DOHH2 (cell line): ENCODE results near the gene RANBP3.
A peak's percentile ranks its signal among the peaks of the same experiment; 100 is the strongest.
"Not testable (repeated sequence)": the region's sequence is repeated elsewhere in the genome, so short reads cannot be mapped to it uniquely, and the experiment has no call there.

Experiments
- H3F3A ChIP-seq: fragments of 200-600 bp; sonication (generic), shearing (Covaris generic); 2 replicates; pipeline ENCODE4 v1.6.0; 2016; ENCODE audit warnings: antibody characterized with exemption, mild to moderate bottlenecking; ENCODE audit not compliant: control insufficient read depth, insufficient read depth
- H3K27ac ChIP-seq: fragments of 200-600 bp; sonication (generic); 2 replicates; pipeline ENCODE4 v1.5.1; 2014; ENCODE audit warnings: low read depth, mild to moderate bottlenecking, low read length, moderate library complexity
- H3K27me3 ChIP-seq: fragments of 200-600 bp; sonication (generic); 2 replicates; pipeline ENCODE4 v1.6.1; 2014; ENCODE audit warnings: mild to moderate bottlenecking, low read length, mixed read lengths; ENCODE audit not compliant: control insufficient read depth
- H3K36me3 ChIP-seq: fragments of 200-600 bp; sonication (generic); 2 replicates; pipeline ENCODE4 v1.6.1; 2014; ENCODE audit warnings: mild to moderate bottlenecking, low read length, moderate library complexity, mixed read lengths; ENCODE audit not compliant: control insufficient read depth
- H3K4me1 ChIP-seq: fragments of 200-600 bp; sonication (generic); 2 replicates; pipeline ENCODE4 v1.6.1; 2014; ENCODE audit warnings: mild to moderate bottlenecking, low read length, mixed read lengths; ENCODE audit not compliant: control insufficient read depth
- H3K4me2 ChIP-seq: fragments of 200-600 bp; sonication (generic); 2 replicates; pipeline ENCODE4 v1.6.0; 2014; ENCODE audit warnings: mild to moderate bottlenecking, low read length, moderate library complexity
- H3K4me3 ChIP-seq: fragments of 200-600 bp; sonication (generic); 2 replicates; pipeline ENCODE4 v1.5.1; 2014; ENCODE audit warnings: mild to moderate bottlenecking, low read length, mixed read lengths
- H3K79me2 ChIP-seq: fragments of 200-600 bp; sonication (generic); 2 replicates; pipeline ENCODE4 v1.6.1; 2014; ENCODE audit warnings: mild to moderate bottlenecking, low read length, mixed read lengths; ENCODE audit not compliant: control insufficient read depth
- H3K9me2 ChIP-seq: fragments of 200-600 bp; sonication (generic); replicated peaks from 2 replicates; pipeline ENCODE4 v1.6.1; 2014; ENCODE audit warnings: mild to moderate bottlenecking, low read length, mixed read lengths; ENCODE audit not compliant: control insufficient read depth
- H3K9me3 ChIP-seq: fragments of 200-600 bp; sonication (generic); 2 replicates; pipeline ENCODE4 v1.6.1; 2014; ENCODE audit warnings: antibody characterized with exemption, low read length, mixed read lengths; ENCODE audit not compliant: control insufficient read depth, insufficient read depth
- H4K20me1 ChIP-seq: fragments of 200-600 bp; sonication (generic); 2 replicates; pipeline ENCODE4 v1.6.0; 2014; ENCODE audit warnings: low read depth, mild to moderate bottlenecking, antibody characterized with exemption, low read length, moderate library complexity; ENCODE audit not compliant: control insufficient read depth, insufficient read depth
- CTCF ChIP-seq: fragments of 200-600 bp; sonication (generic); IDR thresholded peaks from one replicate; pipeline ENCODE4 v1.5.1; 2014; ENCODE audit warnings: antibody characterized with exemption, mild to moderate bottlenecking, low read depth, low read length; ENCODE audit not compliant: poor library complexity, severe bottlenecking
- EZH2phosphoT487 ChIP-seq: fragments of 200-600 bp; sonication (generic); IDR thresholded peaks from 2 replicates; pipeline ENCODE4 v1.6.1; 2017; ENCODE audit warnings: borderline replicate concordance, mild to moderate bottlenecking, antibody characterized with exemption, low read length, moderate library complexity, mixed read lengths

RANBP3 gene

GRCh38 chr19:5977785-5978605 is at the start of gene RANBP3:
TSS of gene RANBP3 (minus strand) at chr19:5978140. CDS start at chr19:5978082, 58 bp downstream.
- peak within 1 kb of the TSS; percentile 95 for H3K4me2 ChIP-seq
- H3K9me2 ChIP-seq, result no peaks in the 10 kb centered on the region
- peak within 1 kb of the TSS; percentile 92 for H3K4me3 ChIP-seq
- peaks cover 5% of the 10 kb centered on the region; the same call in 1 of the 2 replicates for H3F3A ChIP-seq
- H3K79me2 ChIP-seq, result peaks cover 75% of the 10 kb centered on the region
- peaks cover 58% of the 10 kb centered on the region for H3K36me3 ChIP-seq
- peaks cover 24% of the 10 kb centered on the region for H4K20me1 ChIP-seq
- H3K9me3 ChIP-seq, result no peaks in the 10 kb centered on the region
- H3K4me1 ChIP-seq, result peaks cover 43% of the 10 kb centered on the region
- H3K27me3 ChIP-seq, result no peaks in the 10 kb centered on the region
- TF ChIP-seq EZH2phosphoT487, result no peak
- peak within 1 kb of the TSS; percentile 72 for H3K27ac ChIP-seq

- Histone ChIP-seq H3K9me2 (no peaks in the 10 kb centered on the region), H3K79me2 (no peaks in the 10 kb centered on the region), H3K4me3 (no peak overlapping the region), H4K20me1 (no peaks in the 10 kb centered on the region), H3F3A (no peaks in the 10 kb centered on the region), H3K4me2 (no peak overlapping the region), H3K27ac (no peak overlapping the region), H3K4me1 (no peaks in the 10 kb centered on the region), H3K27me3 (no peaks in the 10 kb centered on the region), H3K9me3 (no peaks in the 10 kb centered on the region), H3K36me3 (no peaks in the 10 kb centered on the region)
- no peak for TF ChIP-seq EZH2phosphoT487
- TF ChIP-seq CTCF, result no peak
Measured at GRCh38 chr19:6026390-6027227, 48.7 kb upstream of the RANBP3 start.

DNA sequence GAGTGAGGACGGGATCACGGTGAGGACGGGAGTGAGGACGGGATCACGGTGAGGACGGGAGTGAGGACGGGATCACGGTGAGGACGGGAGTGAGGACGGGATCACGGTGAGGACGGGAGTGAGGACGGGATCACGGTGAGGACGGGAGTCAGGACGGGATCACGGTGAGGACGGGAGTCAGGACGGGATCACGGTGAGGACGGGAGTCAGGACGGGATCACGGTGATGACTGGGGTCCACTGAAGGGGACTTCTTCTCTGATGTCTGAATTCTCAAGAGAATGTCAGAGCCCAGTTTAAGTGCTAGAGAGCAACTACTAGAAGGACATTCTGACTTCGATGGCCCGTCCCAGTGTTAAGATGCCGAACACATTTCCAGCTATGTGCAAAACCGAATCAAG is 46.8 kb upstream of the RANBP3 start:
- H3K79me2 ChIP-seq, H3K9me2 ChIP-seq, H3K4me3 ChIP-seq, H3K4me1 ChIP-seq, H3K36me3 ChIP-seq, H3K27me3 ChIP-seq, H4K20me1 ChIP-seq, H3K9me3 ChIP-seq, H3K27ac ChIP-seq, H3F3A ChIP-seq, H3K4me2 ChIP-seq: not testable (repeated sequence)

GRCh38 chr19:6023936-6024335 is 46.0 kb upstream of the RANBP3 start:
- no peak for TF ChIP-seq CTCF
- no peak for TF ChIP-seq EZH2phosphoT487
- Histone ChIP-seq H3K4me1 (no peaks in the 10 kb centered on the region), H3K4me2 (no peak overlapping the region), H3K36me3 (no peaks in the 10 kb centered on the region), H3F3A (no peaks in the 10 kb centered on the region), H3K4me3 (no peak overlapping the region), H3K27me3 (no peaks in the 10 kb centered on the region), H3K9me2 (no peaks in the 10 kb centered on the region), H3K27ac (no peak overlapping the region), H3K9me3 (no peaks in the 10 kb centered on the region), H4K20me1 (no peaks in the 10 kb centered on the region), H3K79me2 (no peaks in the 10 kb centered on the region)
